ENCODE data around the gene MARVELD1.

MARVELD1 gene

DNA sequence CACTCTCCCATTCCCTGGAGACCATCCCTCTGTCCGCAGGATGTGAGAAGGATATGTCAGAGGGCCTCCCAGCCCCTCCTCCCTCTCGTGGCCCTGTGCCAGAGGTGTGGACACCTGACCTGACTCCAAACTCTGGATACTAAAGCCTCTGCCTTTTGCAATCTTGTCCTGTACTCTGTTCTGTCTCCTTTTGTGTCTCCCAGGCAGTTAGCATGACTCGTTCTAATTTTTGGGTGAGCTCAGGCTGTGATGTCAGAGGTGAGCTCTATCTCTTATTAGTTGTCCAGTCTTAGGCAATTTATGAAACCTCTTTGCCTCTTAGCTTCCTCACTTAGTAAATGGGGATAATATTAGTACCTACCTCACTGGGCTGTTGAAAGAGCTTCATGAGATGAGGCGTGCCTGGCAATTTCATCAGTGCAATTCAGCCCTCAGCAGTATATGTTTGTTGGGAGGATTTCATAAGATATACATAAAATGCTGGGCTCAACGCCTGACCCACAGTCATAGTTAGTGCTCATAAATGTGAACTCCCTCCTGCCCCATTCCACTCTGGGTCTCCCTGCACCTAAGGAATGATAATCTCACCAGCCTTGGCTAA, 10.9 kb downstream of the MARVELD1 start:
- no peak for DNase-seq

DNA sequence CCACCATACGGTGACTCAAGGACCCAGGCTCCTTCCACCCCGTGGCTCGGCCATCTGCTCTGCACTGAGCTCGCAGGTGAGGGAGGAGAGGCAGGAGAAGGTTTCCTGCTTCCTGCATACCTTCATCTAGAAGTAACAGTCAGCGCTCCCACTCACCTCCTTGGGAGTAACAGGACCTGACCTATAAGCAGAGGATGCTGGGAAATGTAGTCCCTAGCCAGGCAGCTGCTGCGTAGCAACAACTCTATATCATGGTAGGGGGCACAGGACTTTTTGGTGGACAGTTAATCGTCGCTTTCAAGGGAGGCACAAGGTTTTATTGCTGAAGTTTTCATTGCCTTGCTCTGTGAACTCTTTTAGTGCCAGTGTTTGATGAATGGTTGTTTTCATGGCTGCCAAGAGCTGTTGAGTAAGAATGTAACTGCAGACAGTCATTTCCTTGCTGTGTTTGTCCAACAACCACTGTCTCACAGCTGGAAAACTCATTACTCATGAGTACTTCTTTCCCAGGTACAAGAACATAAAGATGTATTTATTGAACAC, 13.2 kb downstream of the MARVELD1 start:
- peak; percentile 70 for DNase-seq

DNA sequence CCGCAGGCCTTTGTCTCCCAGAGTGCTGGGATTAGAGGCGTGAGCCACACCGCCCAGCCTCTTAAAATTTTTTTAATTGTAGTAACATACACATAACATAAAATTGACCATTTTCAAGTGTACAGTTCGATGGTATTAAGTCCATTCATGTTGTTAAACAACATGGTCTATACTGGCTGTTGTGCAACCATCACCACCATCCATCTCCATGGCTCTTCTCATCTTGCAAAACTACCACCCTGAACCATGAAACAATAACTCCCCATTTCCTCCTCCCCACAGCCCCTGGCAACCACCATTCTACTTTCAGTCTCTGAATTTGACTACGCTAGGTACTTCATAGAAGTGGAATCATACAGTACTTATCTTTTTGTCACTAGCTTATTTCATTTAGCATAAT, 15.5 kb downstream of the MARVELD1 start:
- no peak for DNase-seq

DNA sequence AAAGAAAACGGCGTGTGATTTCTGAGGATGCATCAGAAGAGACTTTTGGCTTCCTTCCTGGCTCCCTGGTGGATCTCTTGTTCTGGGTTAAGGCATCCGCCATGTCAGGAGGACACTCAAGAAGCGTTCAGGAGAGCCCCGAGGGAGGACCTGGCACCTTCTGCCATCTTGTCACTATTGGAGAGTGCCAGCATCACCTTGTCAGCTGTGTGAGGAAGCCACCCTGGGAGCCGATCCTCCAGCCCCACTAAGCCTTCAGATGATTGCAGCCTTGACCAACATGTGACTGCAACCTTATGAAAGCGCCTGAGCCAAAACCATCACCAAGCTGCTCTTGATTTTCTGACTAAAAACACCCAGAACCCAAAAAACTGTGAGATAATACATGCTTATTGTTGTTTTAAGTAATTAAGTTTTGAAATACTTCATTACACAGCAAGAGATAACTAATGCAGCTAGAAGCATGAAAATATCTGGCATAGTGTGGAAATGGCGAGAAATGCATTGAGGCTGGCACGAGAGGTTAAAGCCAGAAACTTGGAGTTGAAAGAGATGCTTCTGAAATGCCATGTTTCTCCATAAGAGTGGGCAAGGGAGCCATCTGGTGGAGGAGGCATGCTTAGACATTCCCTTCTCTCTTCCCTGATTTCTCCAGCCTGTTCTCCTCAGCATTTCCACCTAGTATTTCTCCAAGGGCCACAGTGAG, 18.0 kb downstream of the MARVELD1 start:
- peak; percentile 82 for DNase-seq

DNA sequence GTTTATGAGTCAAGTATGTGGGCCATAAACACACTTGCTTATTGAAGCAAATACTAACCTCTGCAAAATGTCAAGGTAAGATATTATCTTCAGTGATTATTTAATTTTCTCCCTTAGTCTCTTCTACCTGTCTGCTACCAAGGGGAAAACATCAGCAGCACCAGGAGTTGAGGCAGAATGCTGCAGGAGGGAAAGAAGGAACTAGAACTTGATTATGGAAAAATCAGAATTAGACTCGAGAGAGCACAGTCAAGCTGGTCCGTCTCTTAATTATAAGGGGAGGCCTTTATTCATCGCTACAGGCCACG, 18.5 kb downstream of the MARVELD1 start:
- no peak for DNase-seq

DNA sequence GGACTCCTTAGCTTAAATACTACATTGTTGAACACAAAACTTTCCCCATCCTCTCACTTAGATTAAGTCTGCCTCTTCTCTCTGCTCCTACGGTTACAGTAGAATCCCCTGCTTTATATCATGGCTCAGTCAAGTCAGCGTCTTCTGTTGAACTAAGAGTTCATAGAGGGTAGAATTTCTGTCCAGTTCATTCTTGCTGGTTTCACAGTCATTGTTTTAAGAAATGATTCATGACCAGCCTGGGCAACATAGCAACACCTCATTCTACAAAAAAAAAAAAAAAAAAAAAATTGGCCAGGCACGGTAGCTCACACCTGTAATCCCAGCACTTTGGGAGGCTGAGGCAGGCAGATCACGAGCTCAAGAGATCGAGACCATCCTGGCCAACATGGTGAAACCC, 19.7 kb downstream of the MARVELD1 start:
- DNase-seq: no peak

DNA sequence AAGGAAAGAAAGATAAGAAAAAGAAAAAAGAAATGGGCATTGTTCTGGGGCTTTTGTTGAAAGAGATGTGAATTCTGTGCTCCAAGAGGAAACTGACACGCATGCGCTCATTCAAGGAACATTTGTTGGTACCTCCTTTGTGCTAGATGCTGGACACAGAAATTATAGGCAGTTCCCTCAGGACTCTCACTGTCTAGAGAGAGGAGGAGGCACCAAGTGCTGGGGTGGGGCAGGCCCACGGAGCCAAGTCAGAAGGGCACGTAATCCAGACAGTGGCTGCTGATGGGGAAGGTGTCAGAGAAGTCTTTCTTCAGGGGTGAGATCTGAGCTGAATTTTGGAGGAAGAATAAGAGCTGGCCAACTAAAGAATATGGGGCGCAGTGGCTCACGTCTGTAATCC, 20.5 kb downstream of the MARVELD1 start:
- DNase-seq: no peak

DNA sequence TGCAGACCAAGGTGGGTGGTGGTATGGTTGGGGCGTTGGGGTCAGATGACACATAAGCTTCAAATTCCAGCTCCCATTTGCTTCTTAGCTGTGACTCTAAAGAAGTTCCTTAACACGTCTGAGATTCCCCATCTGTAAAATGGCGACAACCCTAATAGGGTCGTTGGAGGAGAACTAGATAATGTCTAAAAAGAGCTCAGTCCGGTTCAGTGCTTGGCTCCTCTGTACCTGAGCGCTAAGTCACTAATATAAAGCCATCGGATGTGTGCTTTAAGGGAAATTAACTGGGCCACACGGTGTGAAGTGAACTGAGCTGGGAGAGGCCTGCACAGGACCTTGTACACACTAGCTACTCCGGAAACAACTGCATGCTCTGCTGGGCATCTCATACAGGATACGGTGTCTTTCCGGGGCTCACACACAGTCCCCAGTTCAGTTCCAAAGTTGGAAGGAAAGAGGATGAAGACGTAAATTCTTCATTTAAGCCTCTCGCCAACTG, 22.9 kb downstream of the MARVELD1 start:
- DNase-seq: no peak

DNA sequence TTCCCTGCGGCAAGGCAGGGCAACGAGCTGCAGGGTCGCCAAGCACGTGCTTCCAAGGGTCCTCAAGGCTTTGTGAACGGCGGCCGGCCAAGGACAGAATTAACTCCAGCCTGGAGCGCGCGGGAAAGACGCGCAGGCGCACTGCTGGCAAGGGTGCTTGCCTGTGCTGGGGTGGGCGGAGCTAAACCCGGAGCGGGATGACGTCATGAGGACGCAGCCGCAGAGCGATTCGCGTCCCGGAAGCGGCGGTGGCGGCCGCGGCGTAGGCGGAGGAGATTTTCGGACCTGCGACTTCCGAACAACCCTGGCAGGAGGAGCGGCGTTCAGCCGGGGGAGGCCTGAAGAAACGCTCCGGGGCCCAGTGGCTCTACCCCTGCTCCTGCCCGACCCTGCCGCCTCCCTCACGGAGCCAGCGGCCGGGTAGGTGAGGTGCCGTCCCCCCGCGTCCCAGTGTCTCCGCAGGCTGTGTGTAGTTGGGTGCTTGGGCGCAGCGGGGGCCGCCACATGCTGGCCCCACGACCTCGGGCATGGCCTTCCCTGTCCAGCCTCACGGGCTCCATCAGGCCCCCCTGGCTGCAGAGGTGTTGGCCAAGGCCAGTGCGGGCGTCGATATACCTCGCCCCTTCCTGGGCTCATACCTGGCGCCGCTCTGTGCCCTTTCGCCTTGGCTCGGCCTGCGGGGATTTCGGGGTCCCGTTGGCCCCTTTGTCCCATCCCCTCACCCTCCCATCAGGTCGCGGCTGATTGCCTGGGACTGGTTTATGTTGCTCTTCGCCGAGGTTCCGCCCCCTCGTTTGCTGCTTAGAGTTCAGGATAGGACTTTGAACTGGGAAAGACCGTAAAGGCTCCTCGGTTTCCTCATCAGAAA, 23.6 kb downstream of the MARVELD1 start, which contains the start of gene ZFYVE27:
ZFYVE27 (plus strand) TSS at position 227 of the 868 bp plus-strand sequence. CDS start 1,350 bp downstream, outside the sequence.
- peak; percentile 98 for DNase-seq

DNA sequence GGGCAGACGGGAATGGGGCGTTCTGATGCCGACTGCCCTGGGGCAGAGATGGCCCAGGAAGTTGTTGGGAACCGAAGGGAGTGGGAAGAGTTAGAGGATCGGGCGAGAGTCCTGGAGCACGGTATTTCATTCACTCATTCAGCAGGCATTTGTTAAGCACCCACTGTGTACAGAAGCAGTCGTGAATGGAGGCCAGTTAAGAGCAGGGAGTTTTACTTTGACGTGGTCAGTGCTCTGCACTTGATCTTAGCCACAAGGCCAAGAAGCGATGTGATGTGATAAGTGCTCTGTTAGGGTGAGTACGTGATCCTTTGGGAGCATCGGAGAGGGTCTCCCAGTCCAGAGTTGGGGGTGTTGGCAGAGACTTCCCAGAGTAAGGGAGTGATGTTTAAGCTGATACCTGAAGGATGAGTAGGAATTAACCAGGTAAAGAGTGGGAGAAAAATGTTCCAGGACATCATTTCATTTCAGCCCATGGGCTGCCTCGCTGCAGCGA, 24.3 kb downstream of the MARVELD1 start:
- DNase-seq: no peak

DNA sequence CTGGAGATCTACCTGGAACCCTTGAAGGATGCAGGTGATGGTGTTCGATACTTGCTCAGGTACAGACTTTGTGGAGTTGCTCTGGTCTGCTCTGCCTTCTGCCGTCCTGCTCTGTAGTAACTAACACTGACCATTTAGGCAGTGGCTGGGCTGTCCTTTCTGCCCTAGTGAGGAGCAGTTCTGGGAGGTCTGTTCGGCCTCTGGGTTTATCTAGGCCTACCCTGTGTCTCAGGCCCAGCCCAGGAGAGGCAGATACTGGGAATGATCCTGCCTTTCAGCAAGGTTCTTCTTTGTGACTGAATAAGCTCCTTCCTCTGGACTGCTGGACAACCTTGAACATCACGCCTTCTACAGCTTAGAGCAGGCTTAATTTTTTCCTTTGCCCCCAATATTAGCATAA, 25.1 kb downstream of the MARVELD1 start:
- no peak for DNase-seq

DNA sequence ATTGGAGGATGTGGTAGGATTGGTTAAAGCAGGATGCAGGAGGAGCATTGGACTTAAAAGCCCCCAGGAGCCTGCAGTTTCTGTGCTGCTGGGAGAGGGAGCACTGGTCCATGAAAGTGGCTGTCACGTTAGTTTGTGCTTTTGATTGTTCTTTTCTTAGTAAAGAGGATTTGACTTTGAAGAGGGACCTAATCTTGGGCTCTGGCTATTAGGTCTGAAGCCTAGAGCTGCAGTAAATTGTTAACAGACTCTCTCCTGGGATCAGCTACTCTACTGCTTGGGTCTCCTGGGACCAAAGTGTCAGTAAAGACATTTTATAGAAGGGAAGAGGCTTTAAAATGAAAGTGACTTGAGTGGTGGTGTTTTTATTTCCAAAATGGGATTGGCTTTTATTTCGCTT, 27.1 kb downstream of the MARVELD1 start:
- DNase-seq: no peak

DNA sequence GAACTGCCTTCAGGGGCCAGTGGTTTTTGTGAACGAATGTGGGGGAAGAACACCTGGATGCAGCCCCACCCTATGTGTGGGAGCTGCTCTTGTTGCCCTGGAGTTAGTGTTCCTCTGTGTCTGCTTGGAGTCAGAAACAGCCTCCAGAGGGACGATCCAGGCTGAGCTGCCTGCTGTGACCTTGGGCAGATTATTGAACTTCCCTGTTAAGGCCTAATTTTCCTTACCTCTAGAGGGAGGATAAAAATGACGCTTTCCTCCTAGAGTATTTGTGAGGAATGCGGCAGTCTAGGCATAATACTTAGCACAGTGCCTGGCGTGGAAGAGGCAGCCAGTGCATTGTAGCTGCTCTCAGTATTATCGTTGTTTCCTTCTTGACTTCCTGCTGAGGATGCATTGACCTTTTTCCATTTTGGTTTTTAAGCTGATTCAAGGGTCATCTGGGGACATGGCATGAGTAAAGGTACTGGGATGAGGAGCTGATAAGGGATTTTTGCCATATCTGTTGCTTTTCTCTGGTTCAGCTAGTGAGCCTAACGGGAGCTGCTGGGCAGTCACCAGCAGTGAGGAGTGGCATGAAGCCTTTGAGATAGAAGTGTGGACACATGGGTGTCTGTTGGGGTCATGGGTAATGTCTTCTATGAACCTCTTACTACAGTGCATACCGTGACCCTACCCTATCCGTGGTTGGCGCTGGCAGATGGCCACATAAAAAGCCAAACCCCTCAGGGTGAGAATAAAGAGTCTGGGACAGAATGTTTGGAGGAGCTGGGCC, 29.8 kb downstream of the MARVELD1 start:
- no peak for DNase-seq

DNA sequence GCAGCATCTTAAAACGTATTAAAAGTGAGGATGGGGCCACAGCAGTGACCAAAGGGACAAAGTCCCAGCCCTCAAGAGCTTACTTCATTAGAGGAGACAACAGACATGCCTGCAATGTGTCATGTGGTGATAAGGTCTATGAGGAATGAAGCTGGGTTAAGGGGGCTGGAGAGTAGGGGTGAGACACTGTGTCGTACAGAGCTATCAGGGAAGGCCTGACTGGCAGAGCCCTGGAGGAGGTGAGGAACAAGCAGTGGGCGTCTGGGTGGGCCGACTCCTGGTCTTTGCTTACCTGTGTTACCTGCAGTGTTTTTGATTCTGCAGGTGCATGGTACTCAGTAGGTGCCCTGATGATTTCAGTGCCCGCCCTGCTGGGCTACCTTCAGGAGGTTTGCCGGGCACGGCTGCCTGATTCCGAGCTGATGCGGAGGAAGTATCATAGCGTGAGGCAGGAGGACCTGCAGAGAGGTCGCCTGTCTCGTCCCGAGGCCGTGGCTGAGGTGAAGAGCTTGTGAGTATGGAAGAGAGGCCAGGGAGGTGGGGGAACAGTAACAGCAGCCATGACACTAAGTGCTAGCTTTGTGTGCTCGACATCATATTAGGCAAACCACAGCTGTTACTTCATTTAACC, 31.0 kb downstream of the MARVELD1 start:
- no peak for DNase-seq

DNA sequence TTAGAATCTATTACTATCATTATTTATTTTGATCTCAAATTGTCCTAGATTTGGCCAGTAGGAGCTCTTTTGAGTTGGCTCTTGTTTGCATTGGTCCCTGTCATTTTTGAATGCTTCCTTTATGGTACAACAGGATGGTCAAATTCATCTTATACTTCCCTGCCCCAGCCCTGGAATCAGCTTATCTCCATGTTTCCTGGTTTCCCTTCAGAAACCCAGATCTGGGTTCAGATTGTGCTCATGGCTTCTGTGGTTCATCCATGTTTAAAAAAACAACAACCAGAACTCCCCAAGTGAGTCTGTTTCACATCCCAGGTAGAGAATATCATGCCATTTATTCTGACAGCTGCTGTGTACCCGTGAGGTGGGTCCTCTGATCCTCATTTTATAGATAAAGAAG, 34.0 kb downstream of the MARVELD1 start:
- DNase-seq: no peak

DNA sequence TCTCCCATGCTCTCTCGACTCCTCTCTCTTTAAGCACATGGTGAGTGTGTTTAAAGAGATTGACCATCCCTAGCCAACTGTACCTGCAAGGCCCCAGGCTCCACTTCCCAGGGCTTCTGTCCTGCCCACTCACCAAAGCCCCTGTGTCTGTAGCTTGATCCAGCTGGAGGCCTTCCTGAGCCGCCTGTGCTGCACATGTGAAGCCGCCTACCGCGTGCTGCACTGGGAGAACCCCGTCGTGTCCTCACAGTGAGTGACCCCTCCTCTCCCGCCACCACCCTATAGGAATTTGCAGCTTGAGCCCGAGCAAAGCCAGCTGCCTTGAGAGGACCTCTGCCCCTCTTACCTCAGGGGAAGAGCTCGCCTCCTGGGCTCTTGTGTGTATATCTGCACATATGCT, 34.6 kb downstream of the MARVELD1 start:
- no peak for DNase-seq

DNA sequence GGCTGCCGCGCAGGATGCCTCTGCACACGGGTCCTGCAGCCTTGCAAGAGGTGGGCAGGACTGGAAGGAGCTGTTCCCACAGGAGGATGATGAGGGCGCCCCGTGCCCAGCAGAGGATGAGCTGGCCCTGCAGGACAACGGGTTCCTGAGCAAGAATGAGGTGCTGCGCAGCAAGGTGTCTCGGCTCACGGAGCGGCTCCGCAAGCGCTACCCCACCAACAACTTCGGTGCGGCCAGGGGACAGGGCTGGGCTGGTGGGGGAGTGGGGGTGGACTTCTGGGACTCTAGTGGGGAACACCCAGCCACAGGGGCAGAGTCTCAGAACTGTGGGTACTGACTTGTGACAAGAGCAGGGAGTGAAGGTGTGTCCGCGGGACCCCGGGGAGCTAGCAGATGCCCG, 39.4 kb downstream of the MARVELD1 start:
- DNase-seq: no peak

DNA sequence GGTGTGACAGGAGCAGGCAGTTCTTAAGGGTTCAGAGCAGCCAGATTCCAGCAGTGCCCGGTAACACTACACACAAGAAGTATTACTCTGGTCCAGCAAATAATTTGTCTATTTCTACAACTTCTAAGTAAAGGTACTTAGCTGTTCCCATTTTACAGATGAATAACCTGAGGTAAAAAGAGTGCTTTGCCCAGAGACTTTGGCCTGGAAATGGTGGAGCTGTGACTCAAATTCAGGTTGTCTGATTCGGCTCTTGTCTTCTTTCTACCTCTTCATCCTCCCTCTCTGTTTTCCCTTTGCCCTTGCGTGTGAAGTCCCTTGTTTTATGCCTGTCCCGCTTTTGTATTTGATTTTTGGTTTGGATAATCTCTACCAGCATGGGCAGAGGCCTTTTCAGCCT, 41.2 kb downstream of the MARVELD1 start:
- DNase-seq: no peak

DNA sequence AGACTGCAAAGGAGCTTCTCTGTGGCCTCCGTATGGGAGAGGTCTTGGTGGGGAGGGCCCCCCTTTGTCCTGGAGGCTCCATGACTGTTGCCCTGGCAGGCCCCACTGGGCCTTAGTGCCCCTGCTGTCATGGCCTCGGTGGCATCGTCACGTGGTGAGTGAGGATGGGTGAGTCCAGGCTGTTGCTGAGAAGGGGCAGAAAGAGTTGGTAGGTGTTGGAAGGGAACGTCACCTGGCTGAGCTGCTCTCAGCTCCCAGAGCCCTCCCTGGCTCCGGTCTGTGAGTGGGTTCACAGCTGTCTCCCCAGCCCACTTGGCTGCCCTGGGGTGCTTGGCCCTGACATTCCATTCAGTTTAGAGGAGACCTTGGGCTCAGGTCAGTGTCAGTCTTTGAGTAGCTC, 42.2 kb downstream of the MARVELD1 start:
- DNase-seq: no peak

DNA sequence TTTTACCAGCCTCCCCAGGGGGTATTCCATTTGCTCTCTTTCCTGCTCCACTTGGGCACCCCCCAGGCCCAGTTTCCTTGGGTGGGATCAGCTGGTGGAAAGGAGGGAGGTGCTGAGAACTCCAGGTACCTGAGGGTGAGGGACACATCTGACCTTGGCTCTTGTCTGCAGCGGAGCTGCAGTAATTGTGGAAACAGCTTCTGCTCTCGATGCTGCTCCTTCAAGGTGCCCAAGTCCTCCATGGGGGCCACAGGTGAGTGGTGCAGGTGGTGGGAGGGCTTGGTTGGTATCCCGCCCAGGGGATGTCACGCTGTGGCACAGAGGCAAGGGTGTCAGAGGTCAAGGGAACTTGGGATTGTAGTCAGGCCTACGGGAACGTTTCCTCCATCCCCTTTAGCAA, 43.9 kb downstream of the MARVELD1 start:
- no peak for DNase-seq

DNA sequence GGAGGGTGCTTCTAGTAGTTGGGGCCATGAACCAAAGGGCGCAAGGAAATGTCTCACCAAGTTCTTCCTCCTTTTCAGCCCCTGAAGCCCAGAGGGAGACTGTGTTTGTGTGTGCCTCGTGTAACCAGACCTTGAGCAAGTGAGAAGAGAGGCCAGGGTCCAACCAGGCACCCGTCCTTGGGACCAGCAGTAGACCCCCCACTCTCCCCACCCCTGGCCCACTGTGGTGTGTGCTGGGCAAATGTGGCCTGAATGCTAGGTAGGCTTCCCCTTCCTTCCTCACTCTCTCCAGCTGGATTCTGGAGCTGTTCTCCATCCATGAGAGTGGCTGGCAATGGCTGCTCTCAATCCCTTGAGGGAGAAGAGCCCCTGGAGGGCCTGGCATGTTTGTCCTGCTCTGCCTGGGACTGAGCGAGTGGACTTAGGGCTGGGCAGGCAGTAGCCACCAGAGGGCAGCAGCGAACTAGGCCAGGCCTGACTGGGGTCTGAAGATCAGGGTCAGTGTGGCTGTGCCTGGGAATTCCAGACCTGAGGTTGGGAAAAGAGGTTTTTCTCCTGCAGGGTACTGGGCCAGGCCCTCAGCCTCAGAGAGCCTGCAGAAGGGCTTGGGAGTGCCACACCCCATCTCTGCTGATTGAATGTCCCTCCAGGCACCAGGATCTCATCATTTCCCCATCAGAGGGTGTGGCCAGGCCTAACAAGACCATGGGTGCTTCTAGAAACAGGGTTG, 45.8 kb downstream of the MARVELD1 start:
- DNase-seq: peak; percentile 69
